ENCODE measurements around the gene ZNF165.
"Not testable (repeated sequence)": the region's sequence is repeated elsewhere in the genome, so short reads cannot be mapped to it uniquely, and the experiment has no call there.

The ZNF165 gene

DNA sequence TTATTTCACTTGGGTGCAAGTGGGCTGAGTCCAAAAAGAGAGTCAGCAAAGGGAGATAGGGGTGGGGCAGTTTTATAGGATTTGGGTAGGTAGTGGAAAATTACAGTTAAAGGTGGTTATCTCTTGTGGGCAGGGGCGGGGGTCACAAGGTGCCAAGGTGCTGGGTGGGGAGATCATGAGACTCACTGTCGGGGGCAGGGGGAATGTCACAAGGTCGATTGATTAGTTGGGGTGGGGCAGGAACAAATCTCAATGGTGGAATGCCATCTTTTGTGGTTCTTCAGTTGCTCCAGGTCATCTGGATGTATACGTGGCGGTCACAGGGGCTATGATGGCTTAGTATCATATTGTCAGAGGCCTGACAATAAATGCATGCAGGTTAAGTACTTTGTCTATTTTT is 41.9 kb downstream of the ZNF165 start:
- Histone ChIP-seq H3K4me1 (ENCODE audit: insufficient read depth, low read length) (peaks cover 13% of the 10 kb centered on the region), H3K36me3 (ENCODE audit: insufficient read depth, low read length) (peaks cover 34% of the 10 kb centered on the region)
- not testable (repeated sequence) for H3K27me3 ChIP-seq (ENCODE audit: control insufficient read depth in 1 of 2, insufficient read depth in 2 of 2, low read length in 2 of 2); H3K4me3 ChIP-seq (ENCODE audit: low read depth in 1 of 2, low read length in 2 of 2); H3K27ac ChIP-seq (ENCODE audit: low read depth, low read length); H3K9ac ChIP-seq (ENCODE audit: low read length); H3K9me3 ChIP-seq (ENCODE audit: low read length)

DNA sequence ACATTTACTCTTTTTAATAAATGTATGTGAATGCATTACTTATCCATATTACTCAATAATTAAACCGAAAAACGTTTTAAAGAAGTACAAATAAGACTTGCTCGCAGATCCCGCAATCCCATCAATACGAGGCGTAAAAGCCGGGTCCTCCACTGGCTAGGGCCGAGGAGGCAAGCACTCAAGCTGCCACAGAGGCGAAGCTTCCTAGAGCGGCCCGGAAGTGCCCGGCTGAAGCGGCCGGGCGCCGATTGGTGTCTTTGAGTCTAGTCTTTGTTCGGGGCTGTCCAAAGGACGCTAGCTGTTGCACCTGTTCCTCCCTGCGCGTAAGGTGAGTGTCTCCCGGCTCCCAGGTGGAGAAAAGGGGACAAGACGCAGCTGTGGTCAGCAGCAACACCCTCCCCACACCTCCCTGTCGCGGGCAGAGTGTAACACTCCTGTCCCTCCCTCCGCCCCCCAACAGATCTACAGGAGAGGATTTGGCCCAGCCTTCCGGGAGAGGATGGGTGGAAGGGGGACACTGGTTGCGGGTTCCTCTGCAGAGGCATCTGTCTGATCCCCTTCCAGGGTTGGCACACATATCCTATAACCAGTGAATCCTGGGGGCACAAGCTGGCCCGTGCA is 44.1 kb downstream of the ZNF165 start, which contains the start of gene ZSCAN16:
ZSCAN16 (plus strand) TSS at position 260 of the 621 bp plus-strand sequence. CDS start 835 bp downstream, outside the sequence.
- Histone ChIP-seq H3K36me3 (ENCODE audit: insufficient read depth, low read length) (peaks cover 32% of the 10 kb centered on the region), H3K27me3 (ENCODE audit: control insufficient read depth in 1 of 2, insufficient read depth in 2 of 2, low read length in 2 of 2) (no peaks in the 10 kb centered on the region)

DNA sequence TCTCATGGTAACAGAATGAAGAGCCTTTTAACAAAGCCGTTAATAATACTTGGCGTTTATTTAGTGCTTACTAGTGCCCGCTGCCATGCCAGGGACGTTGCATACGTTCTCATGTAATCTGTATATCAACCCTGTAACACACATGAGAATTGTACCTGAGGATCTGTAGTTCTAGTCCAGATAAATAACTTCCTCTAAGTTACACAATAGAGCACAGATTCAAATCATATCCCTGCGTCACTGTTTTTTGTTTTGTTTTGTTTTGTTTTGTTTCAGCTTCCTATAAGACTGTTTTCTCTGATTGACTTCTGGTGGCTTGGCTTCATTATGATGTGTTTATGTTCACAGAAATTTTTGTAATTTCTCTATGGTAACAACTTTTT is 44.6 kb downstream of the ZNF165 start:
- Histone ChIP-seq H3K27ac (ENCODE audit: low read depth, low read length) (peak overlapping the region; percentile 80), H3K9me3 (ENCODE audit: low read length) (no peaks in the 10 kb centered on the region), H3K27me3 (ENCODE audit: control insufficient read depth in 1 of 2, insufficient read depth in 2 of 2, low read length in 2 of 2) (no peaks in the 10 kb centered on the region), H3K36me3 (ENCODE audit: insufficient read depth, low read length) (peaks cover 35% of the 10 kb centered on the region), H3K4me1 (ENCODE audit: insufficient read depth, low read length) (peaks cover 13% of the 10 kb centered on the region), H3K4me3 (ENCODE audit: low read depth in 1 of 2, low read length in 2 of 2) (peak overlapping the region; percentile 77 to 79), H3K9ac (ENCODE audit: low read length) (peak overlapping the region; percentile 65)

More for the DNA sequence above, 44.1 kb downstream of the ZNF165 start, which contains the start of gene ZSCAN16:
- H3K4me3 ChIP-seq (ENCODE audit: low read depth in 1 of 2, low read length in 2 of 2), result peak within 1 kb of the TSS; percentile 77 to 79
- no peaks in the 10 kb centered on the region for H3K9me3 ChIP-seq (ENCODE audit: low read length)
- peak within 1 kb of the TSS; percentile 80 for H3K27ac ChIP-seq (ENCODE audit: low read depth, low read length)
- peaks cover 13% of the 10 kb centered on the region for H3K4me1 ChIP-seq (ENCODE audit: insufficient read depth, low read length)
- peak within 1 kb of the TSS; percentile 65 for H3K9ac ChIP-seq (ENCODE audit: low read length)

DNA sequence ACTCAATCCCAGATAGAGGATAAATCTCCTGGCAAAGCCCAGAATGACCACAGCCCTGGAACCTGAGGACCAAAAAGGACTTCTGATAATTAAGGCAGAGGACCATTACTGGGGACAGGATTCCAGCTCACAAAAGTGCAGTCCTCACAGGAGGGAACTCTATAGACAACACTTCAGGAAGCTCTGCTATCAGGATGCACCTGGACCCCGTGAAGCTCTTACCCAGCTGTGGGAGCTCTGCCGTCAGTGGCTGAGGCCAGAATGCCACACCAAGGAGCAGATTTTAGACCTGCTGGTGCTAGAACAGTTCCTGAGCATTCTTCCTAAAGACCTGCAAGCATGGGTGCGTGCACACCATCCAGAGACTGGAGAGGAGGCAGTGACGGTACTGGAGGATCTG is 45.0 kb downstream of the ZNF165 start:
- Histone ChIP-seq H3K9me3 (ENCODE audit: low read length) (no peaks in the 10 kb centered on the region), H3K9ac (ENCODE audit: low read length) (no peak overlapping the region), H3K4me3 (ENCODE audit: low read depth in 1 of 2, low read length in 2 of 2) (no peak overlapping the region), H3K27me3 (ENCODE audit: control insufficient read depth in 1 of 2, insufficient read depth in 2 of 2, low read length in 2 of 2) (no peaks in the 10 kb centered on the region), H3K27ac (ENCODE audit: low read depth, low read length) (no peak overlapping the region), H3K4me1 (ENCODE audit: insufficient read depth, low read length) (peaks cover 13% of the 10 kb centered on the region), H3K36me3 (ENCODE audit: insufficient read depth, low read length) (peaks cover 31% of the 10 kb centered on the region)

DNA sequence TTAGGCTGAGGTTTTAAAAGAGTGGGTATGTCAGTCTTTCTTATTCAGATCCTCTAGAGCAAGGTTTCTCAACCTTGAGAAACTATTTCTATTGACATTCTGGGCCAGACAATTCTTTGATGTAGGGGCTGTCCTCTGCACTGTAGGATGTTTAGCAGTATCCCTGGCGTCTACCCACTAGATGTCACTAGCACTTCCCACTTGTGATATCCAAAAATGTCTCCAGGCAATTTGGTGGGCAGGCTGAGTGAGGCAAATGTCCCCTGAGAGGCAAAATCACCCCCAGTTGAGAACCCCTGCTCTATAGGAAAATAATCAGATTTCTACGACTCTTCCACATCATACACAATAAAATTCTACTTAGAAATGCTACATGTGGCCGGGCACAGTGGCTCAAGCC is 53.6 kb downstream of the ZNF165 start:
- no peaks in the 10 kb centered on the region for H3K27me3 ChIP-seq (ENCODE audit: control insufficient read depth in 1 of 2, insufficient read depth in 2 of 2, low read length in 2 of 2)
- peaks cover 16% of the 10 kb centered on the region for H3K4me1 ChIP-seq (ENCODE audit: insufficient read depth, low read length)
- H3K36me3 ChIP-seq (ENCODE audit: insufficient read depth, low read length), result peaks cover 16% of the 10 kb centered on the region
- H3K9me3 ChIP-seq (ENCODE audit: low read length), result no peaks in the 10 kb centered on the region
- H3K9ac ChIP-seq (ENCODE audit: low read length), result no peak overlapping the region
- no peak overlapping the region for H3K4me3 ChIP-seq (ENCODE audit: low read depth in 1 of 2, low read length in 2 of 2)
- no peak overlapping the region for H3K27ac ChIP-seq (ENCODE audit: low read depth, low read length)

DNA sequence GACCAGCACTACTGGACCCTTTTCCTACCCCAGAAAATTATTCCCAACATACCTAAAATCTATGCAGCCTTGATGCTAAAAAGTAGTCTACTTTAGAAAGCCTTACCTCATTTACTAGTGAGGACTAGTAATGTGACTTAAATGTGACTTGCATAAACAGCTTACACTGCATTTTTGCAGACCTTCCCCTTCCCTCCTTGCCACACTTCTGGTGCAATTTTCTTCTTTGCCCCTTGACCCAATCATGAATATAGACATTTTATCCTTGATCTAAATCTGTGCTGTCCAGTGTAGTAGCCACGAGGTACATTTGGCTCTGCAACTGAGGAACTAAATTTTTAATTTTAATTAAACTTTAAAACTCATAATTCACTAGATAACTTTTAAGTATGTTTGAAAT is 54.3 kb downstream of the ZNF165 start:
- Histone ChIP-seq H3K4me3 (ENCODE audit: low read depth in 1 of 2, low read length in 2 of 2) (no peak overlapping the region), H3K27me3 (ENCODE audit: control insufficient read depth in 1 of 2, insufficient read depth in 2 of 2, low read length in 2 of 2) (no peaks in the 10 kb centered on the region), H3K27ac (ENCODE audit: low read depth, low read length) (no peak overlapping the region), H3K36me3 (ENCODE audit: insufficient read depth, low read length) (peaks cover 9% of the 10 kb centered on the region), H3K9me3 (ENCODE audit: low read length) (no peaks in the 10 kb centered on the region), H3K4me1 (ENCODE audit: insufficient read depth, low read length) (peaks cover 16% of the 10 kb centered on the region), H3K9ac (ENCODE audit: low read length) (no peak overlapping the region)

DNA sequence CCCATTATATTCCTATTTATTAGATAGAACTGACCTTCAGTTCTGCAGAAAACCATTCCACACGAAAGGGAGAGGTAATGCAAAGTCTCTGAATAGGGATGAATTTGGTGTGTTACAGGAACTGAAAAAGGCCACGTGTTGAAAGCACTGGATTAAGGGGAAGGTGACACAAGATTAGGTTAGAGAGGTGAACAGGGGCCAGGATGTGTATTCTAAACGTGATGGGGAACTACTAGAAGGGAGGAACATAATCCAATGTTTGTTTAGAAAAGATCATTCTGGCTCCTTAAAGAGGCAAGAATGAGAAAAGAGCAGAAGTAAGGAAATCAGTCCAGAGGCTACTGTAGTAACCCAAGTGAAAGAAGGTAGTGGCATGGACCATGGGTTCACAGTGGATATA is 55.0 kb downstream of the ZNF165 start:
- Histone ChIP-seq H3K9ac (ENCODE audit: low read length) (peak overlapping the region; percentile 39), H3K4me1 (ENCODE audit: insufficient read depth, low read length) (peaks cover 16% of the 10 kb centered on the region), H3K36me3 (ENCODE audit: insufficient read depth, low read length) (peaks cover 8% of the 10 kb centered on the region), H3K27me3 (ENCODE audit: control insufficient read depth in 1 of 2, insufficient read depth in 2 of 2, low read length in 2 of 2) (no peaks in the 10 kb centered on the region), H3K4me3 (ENCODE audit: low read depth in 1 of 2, low read length in 2 of 2) (no peak overlapping the region), H3K27ac (ENCODE audit: low read depth, low read length) (no peak overlapping the region), H3K9me3 (ENCODE audit: low read length) (no peaks in the 10 kb centered on the region)

DNA sequence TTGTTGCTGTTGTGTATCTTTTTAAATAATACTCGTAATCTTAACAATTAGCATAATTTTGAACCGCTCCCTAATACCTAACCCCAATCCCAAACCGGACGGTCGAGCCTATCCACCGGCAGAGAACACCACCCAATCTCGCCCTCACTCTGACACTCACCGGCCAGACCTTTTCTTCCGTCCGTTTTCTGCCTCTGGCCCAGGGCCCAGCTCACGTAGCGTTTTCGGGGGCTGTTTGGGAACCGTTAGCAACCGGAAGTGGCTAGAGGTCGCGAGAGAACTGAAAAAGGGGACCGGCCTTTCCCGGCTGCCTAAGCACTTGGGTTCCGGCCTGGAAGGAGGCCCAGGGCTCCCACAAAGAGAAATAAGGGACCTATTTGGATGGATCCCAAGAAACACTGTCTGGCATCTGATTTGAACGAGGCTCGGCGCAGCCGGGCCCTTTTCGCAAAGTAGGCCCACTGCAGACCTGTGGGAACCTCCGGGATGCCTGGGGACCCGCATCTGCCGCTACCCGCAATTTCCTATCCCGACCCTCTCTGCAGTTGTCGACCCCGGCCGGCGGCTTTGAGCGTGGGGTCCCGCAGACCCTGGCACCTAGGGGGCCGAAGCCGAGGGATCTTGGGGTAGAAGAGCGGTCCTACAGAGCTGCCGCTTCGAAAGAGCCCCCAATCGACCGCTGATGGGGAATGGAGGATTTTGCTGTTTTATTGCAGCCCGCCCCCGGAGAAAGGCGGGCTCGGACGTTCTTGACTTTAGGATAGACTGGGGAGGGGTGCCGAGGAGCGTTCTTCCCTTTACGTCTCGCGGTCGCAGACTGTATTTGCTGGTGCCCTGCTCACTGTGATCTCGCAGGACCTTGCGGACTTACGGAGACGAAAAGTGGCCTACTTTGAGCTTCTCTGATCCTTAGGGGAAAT is 56.5 kb downstream of the ZNF165 start:
- H3K4me3 ChIP-seq (ENCODE audit: low read depth in 1 of 2, low read length in 2 of 2), result peak overlapping the region; percentile 94 to 97
- no peaks in the 10 kb centered on the region for H3K27me3 ChIP-seq (ENCODE audit: control insufficient read depth in 1 of 2, insufficient read depth in 2 of 2, low read length in 2 of 2)
- H3K9me3 ChIP-seq (ENCODE audit: low read length), result no peaks in the 10 kb centered on the region
- peaks cover 8% of the 10 kb centered on the region for H3K36me3 ChIP-seq (ENCODE audit: insufficient read depth, low read length)
- H3K9ac ChIP-seq (ENCODE audit: low read length), result peak overlapping the region; percentile 98
- peak overlapping the region; percentile 98 for H3K27ac ChIP-seq (ENCODE audit: low read depth, low read length)
- H3K4me1 ChIP-seq (ENCODE audit: insufficient read depth, low read length), result peaks cover 16% of the 10 kb centered on the region

DNA sequence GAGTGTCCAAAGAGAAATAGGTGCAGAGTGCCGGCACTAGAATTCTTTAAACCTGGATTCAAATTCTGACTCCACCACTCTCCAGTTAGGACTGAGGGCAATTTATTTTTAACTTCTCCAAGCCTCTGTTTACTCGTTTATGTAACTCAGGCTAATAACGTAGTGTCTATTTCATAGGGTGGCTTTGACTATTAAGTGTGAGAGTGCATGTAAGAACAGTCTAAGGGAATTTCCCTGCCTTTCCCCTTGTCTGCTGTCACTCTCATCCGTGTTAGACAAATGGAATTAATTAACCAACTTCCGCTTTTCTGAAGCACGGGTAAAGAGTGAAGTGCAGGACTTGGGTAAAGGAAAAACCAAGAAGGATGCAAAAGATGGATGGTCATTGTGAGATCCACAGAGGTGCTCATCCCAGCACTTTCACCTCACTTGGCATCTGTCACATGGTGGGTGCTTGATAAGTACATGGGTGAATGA is 57.2 kb downstream of the ZNF165 start:
- Histone ChIP-seq H3K9ac (ENCODE audit: low read length) (peak overlapping the region; percentile 98), H3K27ac (ENCODE audit: low read depth, low read length) (peak overlapping the region; percentile 98), H3K4me1 (ENCODE audit: insufficient read depth, low read length) (peaks cover 17% of the 10 kb centered on the region)

More for the DNA sequence above, 57.2 kb downstream of the ZNF165 start:
- Histone ChIP-seq H3K9me3 (ENCODE audit: low read length) (no peaks in the 10 kb centered on the region), H3K4me3 (ENCODE audit: low read depth in 1 of 2, low read length in 2 of 2) (peak overlapping the region; percentile 94 to 97), H3K36me3 (ENCODE audit: insufficient read depth, low read length) (peaks cover 4% of the 10 kb centered on the region), H3K27me3 (ENCODE audit: control insufficient read depth in 1 of 2, insufficient read depth in 2 of 2, low read length in 2 of 2) (no peaks in the 10 kb centered on the region)
